Measurements from ENCODE around the gene PLEK2. TPM values are rescaled to one million over a fixed set of nuclear protein-coding genes. Genes with fewer than 3 reads are reported as not detected.

PLEK2 gene
- polyA plus RNA-seq, 1 donor (not counting 4 experiments of a cell fraction or from before 2014, with no cell fraction given), result 219 TPM

DNA sequence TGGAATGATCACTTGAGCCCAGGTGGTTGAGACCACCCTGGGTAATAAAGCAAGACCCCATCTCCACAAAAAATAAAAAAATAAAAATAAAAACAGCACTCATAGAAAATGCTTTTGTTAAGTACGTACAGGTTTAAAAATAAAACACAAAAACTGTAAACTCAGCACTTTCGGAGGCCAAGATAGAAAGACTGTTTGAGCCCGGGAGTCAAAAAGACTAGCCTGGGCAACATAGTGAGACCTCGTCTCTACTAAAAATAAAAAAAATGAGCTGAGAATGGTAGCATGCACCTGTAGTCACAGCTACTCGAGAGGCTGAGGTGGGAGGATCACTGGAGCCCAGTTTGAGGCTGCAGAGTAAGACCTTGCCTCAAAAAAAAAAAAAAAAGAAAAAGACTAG lies 59.9 kb downstream of the PLEK2 start:
- Histone ChIP-seq H3K27ac (ENCODE audit: control insufficient read depth, insufficient read depth, low read length) (no peak overlapping the region), H3K4me3 (ENCODE audit: control insufficient read depth in 2 of 3, extremely low read depth in 1 of 3, insufficient read depth in 2 of 3, low read depth in 1 of 3, low read length in 3 of 3) (no peak overlapping the region), H4K20me1 (ENCODE audit: control insufficient read depth, extremely low read depth, insufficient read depth, low read length) (no peaks in the 10 kb centered on the region), H3K79me2 (ENCODE audit: control insufficient read depth, insufficient read depth, low read length) (peaks cover 47% of the 10 kb centered on the region), H3K9me3 (ENCODE audit: control insufficient read depth, low read depth, low read length) (no peaks in the 10 kb centered on the region), H3K9me1 (ENCODE audit: control insufficient read depth, extremely low read depth, insufficient read depth, low read length) (no peaks in the 10 kb centered on the region), H3K36me3 (ENCODE audit: control insufficient read depth in 2 of 2, extremely low read depth in 1 of 2, insufficient read depth in 2 of 2, low read length in 2 of 2) (peaks cover 11 to 14% of the 10 kb centered on the region in 2 experiments), H2AFZ (ENCODE audit: control insufficient read depth, low read length) (no peak overlapping the region), H3K9ac (ENCODE audit: control insufficient read depth, extremely low read depth, insufficient read depth, low read length) (no peak overlapping the region), H3K4me1 (ENCODE audit: control insufficient read depth, extremely low read depth, insufficient read depth, low read length) (peaks cover 7% of the 10 kb centered on the region), H3K4me2 (ENCODE audit: control insufficient read depth, extremely low read depth, insufficient read depth, low read depth, low read length) (no peak overlapping the region), H3K27me3 (ENCODE audit: control insufficient read depth, extremely low read depth, insufficient read depth, low read length) (no peaks in the 10 kb centered on the region)
- DNase-seq (ENCODE audit: low read depth, low spot score), result no peak
- no peak for TF ChIP-seq CTCF (optimal IDR thresholded peaks at IDR 0.05 in 1 of 3, IDR thresholded peaks at IDR 0.05 in 1 of 3, conservative IDR thresholded peaks at IDR 0.05 in 1 of 3; ENCODE audit: extremely low read depth in 1 of 3, insufficient read depth in 2 of 3, low read length in 3 of 3)
- dilution Hi-C loops (cut with MboI; ENCODE audit: extremely low pct_ligation_motif_present, low sequenced_read_pairs), result no loop called here
- no peak for FAIRE-seq

GRCh38 chr14:67345583-67345982 lies 66.4 kb downstream of the PLEK2 start:
- no peak overlapping the region for H3K9ac ChIP-seq (ENCODE audit: control insufficient read depth, extremely low read depth, insufficient read depth, low read length)
- no peaks in the 10 kb centered on the region for H4K20me1 ChIP-seq (ENCODE audit: control insufficient read depth, extremely low read depth, insufficient read depth, low read length)
- no peaks in the 10 kb centered on the region for H3K9me1 ChIP-seq (ENCODE audit: control insufficient read depth, extremely low read depth, insufficient read depth, low read length)
- TF ChIP-seq CTCF (optimal IDR thresholded peaks at IDR 0.05 in 1 of 3, IDR thresholded peaks at IDR 0.05 in 1 of 3, conservative IDR thresholded peaks at IDR 0.05 in 1 of 3; ENCODE audit: extremely low read depth in 1 of 3, insufficient read depth in 2 of 3, low read length in 3 of 3), result no peak
- no peak for TF ChIP-seq EZH2 (IDR thresholded peaks at IDR 0.05; ENCODE audit: low read length)
- no peaks in the 10 kb centered on the region for H3K9me3 ChIP-seq (ENCODE audit: control insufficient read depth, low read depth, low read length)
- H2AFZ ChIP-seq (ENCODE audit: control insufficient read depth, low read length), result no peak overlapping the region
- no peaks in the 10 kb centered on the region for H3K27me3 ChIP-seq (ENCODE audit: control insufficient read depth, extremely low read depth, insufficient read depth, low read length)
- FAIRE-seq (no peak), DNase-seq (ENCODE audit: low read depth, low spot score) (no peak)
- H3K4me2 ChIP-seq (ENCODE audit: control insufficient read depth, extremely low read depth, insufficient read depth, low read depth, low read length), result no peak overlapping the region
- no peak overlapping the region for H3K27ac ChIP-seq (ENCODE audit: control insufficient read depth, insufficient read depth, low read length)
- H3K79me2 ChIP-seq (ENCODE audit: control insufficient read depth, insufficient read depth, low read length), result no peaks in the 10 kb centered on the region
- no peak overlapping the region for H3K4me3 ChIP-seq (ENCODE audit: control insufficient read depth in 2 of 3, extremely low read depth in 1 of 3, insufficient read depth in 2 of 3, low read depth in 1 of 3, low read length in 3 of 3)
- H3K4me1 ChIP-seq (ENCODE audit: control insufficient read depth, extremely low read depth, insufficient read depth, low read length), result peaks cover 19% of the 10 kb centered on the region
- peaks cover 12 to 28% of the 10 kb centered on the region in 2 experiments for H3K36me3 ChIP-seq (ENCODE audit: control insufficient read depth in 2 of 2, extremely low read depth in 1 of 2, insufficient read depth in 2 of 2, low read length in 2 of 2)
- dilution Hi-C loops (cut with MboI; ENCODE audit: extremely low pct_ligation_motif_present, low sequenced_read_pairs), result no loop called here
